ENCODE measurements around the gene GPA33. TPM values are rescaled to one million over a fixed set of nuclear protein-coding genes. Genes with fewer than 3 reads are reported as not detected.

GPA33 gene
- polyA plus RNA-seq, 1 donor (not counting 4 experiments of a cell fraction or from before 2014, with no cell fraction given) = not detected

DNA sequence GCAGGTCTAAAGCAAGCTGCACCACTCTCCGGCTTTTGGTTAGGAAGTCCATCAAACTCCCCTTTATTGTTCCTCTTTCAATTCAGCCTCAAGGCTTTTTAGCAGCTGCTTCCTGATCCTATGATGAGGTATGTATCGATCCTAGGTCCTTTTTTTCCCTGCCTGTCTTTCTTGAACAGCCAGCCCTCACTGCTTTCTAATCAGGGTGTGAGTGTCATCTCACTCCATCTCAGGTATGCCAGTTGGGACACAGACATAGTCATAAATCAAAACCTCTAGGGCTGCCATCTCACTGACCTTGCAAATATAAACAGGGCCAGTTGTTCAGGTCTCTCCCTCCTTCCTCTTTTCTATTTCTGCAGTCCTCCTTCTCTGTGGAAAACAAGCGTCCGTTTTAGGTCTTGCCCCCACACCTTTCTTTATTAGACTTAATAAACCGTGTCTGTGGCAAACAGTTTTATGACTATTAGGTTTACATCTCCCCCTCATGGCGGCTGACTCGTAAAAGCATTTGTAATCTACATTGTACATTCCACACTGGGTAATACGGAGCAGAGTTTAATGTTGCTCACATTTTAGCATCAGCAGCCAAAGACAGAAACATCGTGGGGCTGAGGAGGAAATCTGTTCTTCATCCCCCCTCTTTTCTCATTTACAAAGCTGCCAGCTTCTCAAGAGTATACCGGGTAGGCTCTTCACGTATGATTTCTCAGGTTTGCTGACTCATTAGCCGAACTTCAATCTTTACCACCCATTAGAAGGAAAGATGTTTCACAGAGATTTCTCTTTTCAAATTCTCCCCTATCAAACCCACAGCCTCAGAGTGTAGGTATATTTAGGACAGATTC is 15.3 kb upstream of the GPA33 start:
- Histone ChIP-seq H3K79me2 (ENCODE audit: control insufficient read depth, insufficient read depth, low read length) (no peaks in the 10 kb centered on the region), H3K27ac (ENCODE audit: control insufficient read depth, insufficient read depth, low read length) (no peak overlapping the region), H3K9ac (ENCODE audit: control insufficient read depth, extremely low read depth, insufficient read depth, low read length) (no peak overlapping the region), H3K4me3 (ENCODE audit: control insufficient read depth in 2 of 3, extremely low read depth in 1 of 3, insufficient read depth in 2 of 3, low read depth in 1 of 3, low read length in 3 of 3) (no peak overlapping the region), H3K9me1 (ENCODE audit: control insufficient read depth, extremely low read depth, insufficient read depth, low read length) (no peaks in the 10 kb centered on the region), H4K20me1 (ENCODE audit: control insufficient read depth, extremely low read depth, insufficient read depth, low read length) (no peaks in the 10 kb centered on the region), H3K4me2 (ENCODE audit: control insufficient read depth, extremely low read depth, insufficient read depth, low read depth, low read length) (no peak overlapping the region), H3K36me3 (ENCODE audit: control insufficient read depth in 2 of 2, extremely low read depth in 1 of 2, insufficient read depth in 2 of 2, low read length in 2 of 2) (no peaks in the 10 kb centered on the region), H3K9me3 (ENCODE audit: control insufficient read depth, low read depth, low read length) (no peaks in the 10 kb centered on the region), H3K4me1 (ENCODE audit: control insufficient read depth, extremely low read depth, insufficient read depth, low read length) (no peaks in the 10 kb centered on the region), H2AFZ (ENCODE audit: control insufficient read depth, low read length) (no peak overlapping the region), H3K27me3 (ENCODE audit: control insufficient read depth, extremely low read depth, insufficient read depth, low read length) (no peaks in the 10 kb centered on the region)
- dilution Hi-C loops (cut with MboI; ENCODE audit: extremely low pct_ligation_motif_present, low sequenced_read_pairs) = no loop called here
- TF ChIP-seq EZH2 (IDR thresholded peaks at IDR 0.05; ENCODE audit: low read length) = no peak
- TF ChIP-seq, protein P1, sequence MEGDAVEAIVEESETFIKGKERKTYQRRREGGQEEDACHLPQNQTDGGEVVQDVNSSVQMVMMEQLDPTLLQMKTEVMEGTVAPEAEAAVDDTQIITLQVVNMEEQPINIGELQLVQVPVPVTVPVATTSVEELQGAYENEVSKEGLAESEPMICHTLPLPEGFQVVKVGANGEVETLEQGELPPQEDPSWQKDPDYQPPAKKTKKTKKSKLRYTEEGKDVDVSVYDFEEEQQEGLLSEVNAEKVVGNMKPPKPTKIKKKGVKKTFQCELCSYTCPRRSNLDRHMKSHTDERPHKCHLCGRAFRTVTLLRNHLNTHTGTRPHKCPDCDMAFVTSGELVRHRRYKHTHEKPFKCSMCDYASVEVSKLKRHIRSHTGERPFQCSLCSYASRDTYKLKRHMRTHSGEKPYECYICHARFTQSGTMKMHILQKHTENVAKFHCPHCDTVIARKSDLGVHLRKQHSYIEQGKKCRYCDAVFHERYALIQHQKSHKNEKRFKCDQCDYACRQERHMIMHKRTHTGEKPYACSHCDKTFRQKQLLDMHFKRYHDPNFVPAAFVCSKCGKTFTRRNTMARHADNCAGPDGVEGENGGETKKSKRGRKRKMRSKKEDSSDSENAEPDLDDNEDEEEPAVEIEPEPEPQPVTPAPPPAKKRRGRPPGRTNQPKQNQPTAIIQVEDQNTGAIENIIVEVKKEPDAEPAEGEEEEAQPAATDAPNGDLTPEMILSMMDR (optimal IDR thresholded peaks at IDR 0.05 in 1 of 3, IDR thresholded peaks at IDR 0.05 in 1 of 3, conservative IDR thresholded peaks at IDR 0.05 in 1 of 3; ENCODE audit: extremely low read depth in 1 of 3, insufficient read depth in 2 of 3, low read length in 3 of 3) = no peak
- FAIRE-seq (no peak), DNase-seq (ENCODE audit: low read depth, low spot score) (no peak)

DNA sequence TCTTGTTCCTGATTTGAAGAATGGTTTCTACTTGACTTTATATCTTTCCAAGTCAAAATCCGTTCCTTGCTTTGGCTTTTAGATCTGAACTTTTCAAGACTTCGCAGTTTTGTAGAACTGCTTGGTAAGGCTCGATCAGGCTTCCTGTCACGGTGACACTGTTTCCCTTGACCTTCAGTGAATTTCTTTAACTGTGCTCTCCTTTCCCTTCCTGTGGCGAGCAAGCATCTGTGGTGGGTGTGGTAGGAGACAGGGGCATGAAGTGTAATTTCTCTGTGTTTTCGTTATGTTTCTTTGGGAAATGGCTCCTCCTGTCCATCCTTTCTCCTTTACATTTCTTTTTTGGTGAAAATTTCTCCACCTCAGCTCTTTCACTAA is 14.1 kb upstream of the GPA33 start:
- Histone ChIP-seq H3K9me1 (ENCODE audit: control insufficient read depth, extremely low read depth, insufficient read depth, low read length) (no peaks in the 10 kb centered on the region), H2AFZ (ENCODE audit: control insufficient read depth, low read length) (no peak overlapping the region), H3K79me2 (ENCODE audit: control insufficient read depth, insufficient read depth, low read length) (no peaks in the 10 kb centered on the region), H3K27me3 (ENCODE audit: control insufficient read depth, extremely low read depth, insufficient read depth, low read length) (no peaks in the 10 kb centered on the region), H4K20me1 (ENCODE audit: control insufficient read depth, extremely low read depth, insufficient read depth, low read length) (no peaks in the 10 kb centered on the region), H3K4me2 (ENCODE audit: control insufficient read depth, extremely low read depth, insufficient read depth, low read depth, low read length) (no peak overlapping the region), H3K9me3 (ENCODE audit: control insufficient read depth, low read depth, low read length) (no peaks in the 10 kb centered on the region), H3K36me3 (ENCODE audit: control insufficient read depth in 2 of 2, extremely low read depth in 1 of 2, insufficient read depth in 2 of 2, low read length in 2 of 2) (no peaks in the 10 kb centered on the region), H3K27ac (ENCODE audit: control insufficient read depth, insufficient read depth, low read length) (no peak overlapping the region), H3K4me3 (ENCODE audit: control insufficient read depth in 2 of 3, extremely low read depth in 1 of 3, insufficient read depth in 2 of 3, low read depth in 1 of 3, low read length in 3 of 3) (no peak overlapping the region), H3K4me1 (ENCODE audit: control insufficient read depth, extremely low read depth, insufficient read depth, low read length) (no peaks in the 10 kb centered on the region), H3K9ac (ENCODE audit: control insufficient read depth, extremely low read depth, insufficient read depth, low read length) (no peak overlapping the region)
- TF ChIP-seq, protein P1 (optimal IDR thresholded peaks at IDR 0.05 in 1 of 3, IDR thresholded peaks at IDR 0.05 in 1 of 3, conservative IDR thresholded peaks at IDR 0.05 in 1 of 3; ENCODE audit: extremely low read depth in 1 of 3, insufficient read depth in 2 of 3, low read length in 3 of 3) = no peak
- TF ChIP-seq EZH2 (IDR thresholded peaks at IDR 0.05; ENCODE audit: low read length) = no peak
- DNase-seq (ENCODE audit: low read depth, low spot score) = no peak
- dilution Hi-C loops (cut with MboI; ENCODE audit: extremely low pct_ligation_motif_present, low sequenced_read_pairs) = no loop called here
- FAIRE-seq = no peak

All from keratinocyte (primary cell).